Right kidney (tissue), 1 donor: Measurements from ENCODE around the gene GNG10.
"Not testable (repeated sequence)": the region's sequence is repeated elsewhere in the genome, so short reads cannot be mapped to it uniquely, and the experiment has no call there.

Experiments
- DNase-seq: peaks from one replicate; pipeline ENCODE4 v3.0.0-alpha.2; 2016

Gene GNG10

DNA sequence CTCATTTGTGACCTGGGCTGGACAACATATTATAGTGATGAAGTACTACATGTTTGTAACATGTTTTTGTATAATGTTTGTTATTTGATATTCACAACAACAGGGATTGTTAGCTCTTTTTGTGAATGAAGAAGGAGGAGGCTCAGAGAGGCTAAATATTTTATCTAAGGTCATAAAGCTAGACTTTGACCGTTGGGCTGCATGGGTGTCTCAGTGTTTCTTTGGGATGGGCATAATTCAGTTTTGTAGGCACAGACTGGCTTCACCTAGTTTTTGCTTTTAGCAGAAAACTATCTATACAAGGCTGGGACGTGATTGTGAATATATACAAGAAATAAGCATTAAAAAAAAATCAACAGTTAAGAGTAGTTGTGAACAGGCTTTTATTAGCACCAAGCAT is 15.0 kb upstream of the GNG10 start:
- no peak for DNase-seq

DNA sequence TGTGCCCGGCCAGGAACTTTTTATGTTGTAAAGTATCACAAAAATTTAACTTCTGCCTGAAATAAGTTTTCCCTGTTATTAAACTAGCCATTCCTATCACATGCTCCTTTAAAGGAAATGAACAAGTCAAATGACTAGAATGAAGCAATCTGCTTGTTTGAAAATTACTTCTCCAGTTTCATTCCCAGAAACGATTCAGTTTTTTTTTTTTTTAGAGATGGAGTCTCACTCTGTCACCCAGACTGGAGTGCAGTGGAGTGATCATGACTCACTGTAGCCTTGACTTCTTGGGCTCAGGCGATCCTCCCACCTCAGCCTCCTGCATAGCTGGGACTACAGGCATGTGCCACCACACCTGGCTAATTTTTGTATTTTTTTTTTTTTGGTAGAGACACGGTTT is 13.3 kb upstream of the GNG10 start:
- no peak for DNase-seq

GRCh38 chr9:111649016-111649415 is 12.4 kb upstream of the GNG10 start:
- DNase-seq: no peak

DNA sequence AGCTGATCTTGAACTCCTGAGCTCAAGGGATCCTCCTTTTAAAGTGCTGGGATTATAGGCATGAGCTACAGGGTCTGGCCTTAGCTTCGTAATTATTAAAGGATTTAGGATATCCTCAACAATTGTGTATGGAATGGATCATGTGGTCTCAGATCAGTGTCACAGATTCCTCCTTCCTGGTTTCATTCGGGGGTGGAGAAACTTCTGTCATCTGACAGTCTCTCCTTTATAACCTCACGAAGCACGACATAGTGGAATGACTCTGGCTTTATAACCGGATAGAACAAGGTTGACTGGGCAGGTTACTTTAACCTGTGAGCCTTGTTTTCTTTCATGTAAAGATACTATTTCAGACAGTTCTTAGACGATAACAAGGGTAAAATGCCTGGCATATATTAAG is 4.4 kb upstream of the GNG10 start:
- no peak for DNase-seq

- DNase-seq: no peak
These were observed 2.5 kb upstream of the GNG10 start for GRCh38 chr9:111658943-111659342.

- no peak for DNase-seq
These were observed 1.7 kb upstream of the GNG10 start for GRCh38 chr9:111659691-111660090.

DNA sequence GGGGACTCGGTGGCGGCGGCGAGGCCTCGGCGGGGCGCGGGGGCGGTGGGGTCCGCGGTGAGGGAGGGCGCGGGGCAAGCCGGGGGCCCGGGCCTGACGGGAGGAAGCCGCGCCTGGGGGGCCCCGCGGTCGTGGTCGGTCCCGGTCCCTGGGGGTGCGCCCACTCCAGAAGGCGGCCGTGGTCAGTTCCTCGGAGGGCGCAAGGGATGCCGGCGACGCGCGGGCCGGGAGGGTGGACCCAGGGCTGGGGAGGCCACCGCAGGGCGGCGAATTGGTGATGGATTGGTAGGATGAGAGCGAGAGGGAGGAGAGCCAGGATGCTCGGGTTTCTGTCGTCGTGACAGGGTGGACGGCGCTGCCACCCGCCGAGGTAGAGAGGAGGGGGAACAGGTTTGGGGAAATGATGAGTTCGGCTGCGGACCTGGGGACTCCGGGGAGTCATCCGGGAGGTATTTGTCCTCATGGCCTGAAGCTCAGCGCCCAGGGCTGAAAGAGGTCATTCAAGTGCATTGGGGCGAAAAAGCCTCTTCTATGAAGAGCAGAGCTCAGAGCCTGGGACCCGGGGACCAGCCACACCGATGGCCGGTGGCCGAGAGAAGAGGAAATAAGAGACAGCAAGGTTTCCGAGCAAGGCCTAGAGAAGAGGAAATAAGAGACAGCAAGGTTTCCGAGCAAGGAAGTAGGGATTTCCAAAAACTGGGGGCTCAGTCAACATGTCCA is 557 bp downstream of the GNG10 start:
- peak; percentile 80 for DNase-seq

DNA sequence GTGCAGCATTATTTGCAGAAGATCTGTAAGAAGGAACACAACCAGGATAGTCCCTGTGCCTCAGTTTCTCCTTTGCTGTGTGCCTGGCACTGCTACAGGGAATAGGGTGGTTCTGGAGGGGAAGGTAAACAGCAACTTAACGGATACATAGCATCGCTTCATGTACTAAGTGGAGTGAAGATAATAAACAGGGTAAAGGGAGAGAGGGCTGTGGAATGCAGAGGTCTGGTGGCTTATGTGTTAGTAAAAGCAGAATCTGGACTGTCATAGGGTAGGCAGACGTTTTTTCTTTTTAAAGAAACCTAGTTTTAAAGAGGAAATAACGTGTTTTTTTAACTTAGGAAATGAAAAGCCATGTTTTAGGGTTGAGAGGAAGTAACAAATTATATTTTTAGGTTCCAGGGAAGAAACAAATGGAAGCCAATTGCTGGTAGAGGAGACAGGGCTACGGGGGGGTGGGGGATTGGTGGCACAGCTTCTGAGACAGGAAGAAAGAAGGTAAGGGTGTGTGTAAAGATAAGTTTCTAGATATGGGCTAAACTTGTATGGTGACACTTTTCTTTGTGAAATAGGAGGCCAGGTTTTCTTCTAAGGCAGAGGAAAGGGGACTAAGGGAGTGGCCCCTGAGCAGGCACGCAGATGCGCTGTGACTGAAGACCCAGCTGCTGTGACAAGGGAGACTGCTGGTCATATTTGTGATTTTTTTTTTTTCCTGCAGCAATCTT is 1.3 kb downstream of the GNG10 start:
- DNase-seq: no peak

DNA sequence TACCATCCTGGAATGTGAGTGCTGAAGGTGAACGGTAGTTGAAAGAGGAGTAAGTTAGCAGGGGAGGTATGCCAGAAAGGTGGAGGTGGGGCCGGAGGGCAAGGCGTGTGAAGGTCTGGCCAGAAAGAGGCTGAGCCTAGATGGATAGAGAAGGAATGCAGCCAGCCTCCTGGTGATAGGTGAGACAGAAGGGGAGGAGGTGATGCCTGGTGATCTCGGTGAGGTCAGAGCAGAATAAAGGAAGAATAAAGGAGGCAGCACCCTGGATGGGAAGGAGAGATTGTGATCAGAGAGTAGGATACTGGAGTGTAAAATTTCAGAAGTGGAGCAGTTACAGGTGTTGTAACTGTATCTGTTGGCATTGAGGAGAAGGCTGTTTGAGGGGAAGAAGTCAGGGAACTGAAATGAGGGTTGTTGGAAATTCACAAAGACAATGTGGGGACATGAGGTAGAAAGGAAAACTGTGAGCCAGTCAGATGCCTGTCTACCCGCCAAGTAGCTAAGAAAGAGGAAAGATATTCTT is 2.0 kb downstream of the GNG10 start:
- DNase-seq: no peak

DNA sequence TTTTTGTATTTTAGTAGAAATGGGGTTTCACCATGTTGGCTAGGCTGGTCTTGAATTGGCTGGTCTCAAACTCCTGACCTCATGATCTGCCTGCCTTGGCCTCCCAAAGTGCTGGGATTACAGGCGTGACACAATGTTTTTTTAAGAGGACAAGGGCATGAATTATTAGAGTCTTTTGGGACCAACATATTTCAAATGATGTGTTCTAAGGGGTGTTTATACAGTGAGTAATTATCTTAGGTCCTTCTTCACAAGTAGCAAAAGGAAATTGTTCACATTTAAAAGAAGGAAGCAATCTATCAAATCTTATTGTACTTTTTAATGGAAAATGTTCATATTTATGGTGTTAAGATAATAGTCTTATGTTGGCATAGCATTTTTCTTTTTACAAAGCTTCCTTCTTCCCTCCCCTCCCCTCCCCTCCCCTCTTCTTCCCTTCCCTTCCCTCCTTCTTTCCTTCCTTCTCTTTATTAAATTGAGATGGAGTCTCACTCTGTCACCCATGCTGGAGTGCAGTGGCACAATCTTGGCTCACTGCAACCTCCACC is 6.7 kb downstream of the GNG10 start:
- DNase-seq: no peak

DNA sequence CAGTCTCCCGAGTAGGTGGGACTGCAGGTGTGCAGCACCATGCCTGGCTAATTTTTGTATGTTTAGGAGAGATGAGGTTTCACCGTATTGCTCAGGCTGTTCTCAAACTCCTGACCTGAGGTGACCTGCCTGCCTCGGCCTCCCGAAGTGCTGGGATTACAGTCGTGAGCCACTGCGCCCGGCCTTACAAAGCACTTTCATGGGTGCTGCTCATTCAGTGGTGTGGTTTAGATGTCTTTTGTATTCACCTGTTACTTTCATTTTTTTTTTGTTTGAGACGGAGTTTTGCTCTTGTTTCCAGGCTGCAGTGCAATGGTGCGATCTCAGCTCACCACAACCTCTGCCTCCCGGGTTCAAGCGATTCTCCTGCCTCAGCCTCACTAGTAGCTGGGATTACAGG is 7.2 kb downstream of the GNG10 start:
- DNase-seq: not testable (repeated sequence)

GRCh38 chr9:111674319-111674718 is 12.9 kb downstream of the GNG10 start:
- DNase-seq: no peak

DNA sequence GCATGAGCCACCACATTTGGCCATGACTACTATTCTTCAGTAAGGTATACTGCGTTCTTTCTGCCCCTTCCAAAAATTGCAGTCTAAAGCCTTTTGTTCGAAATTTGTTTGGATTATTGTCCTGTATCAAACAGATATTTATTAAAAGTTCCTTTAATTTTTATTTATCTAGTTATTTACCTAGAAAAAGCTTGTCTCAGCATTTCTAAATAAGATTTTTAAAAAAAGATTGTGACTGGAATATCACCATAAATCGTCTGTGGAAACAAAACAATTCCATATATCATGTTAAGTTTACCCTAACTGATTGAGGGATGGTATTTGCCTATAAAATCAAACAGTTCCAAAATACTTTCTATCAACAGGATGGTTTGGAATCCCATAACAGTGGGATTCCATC is 14.7 kb downstream of the GNG10 start:
- no peak for DNase-seq

DNA sequence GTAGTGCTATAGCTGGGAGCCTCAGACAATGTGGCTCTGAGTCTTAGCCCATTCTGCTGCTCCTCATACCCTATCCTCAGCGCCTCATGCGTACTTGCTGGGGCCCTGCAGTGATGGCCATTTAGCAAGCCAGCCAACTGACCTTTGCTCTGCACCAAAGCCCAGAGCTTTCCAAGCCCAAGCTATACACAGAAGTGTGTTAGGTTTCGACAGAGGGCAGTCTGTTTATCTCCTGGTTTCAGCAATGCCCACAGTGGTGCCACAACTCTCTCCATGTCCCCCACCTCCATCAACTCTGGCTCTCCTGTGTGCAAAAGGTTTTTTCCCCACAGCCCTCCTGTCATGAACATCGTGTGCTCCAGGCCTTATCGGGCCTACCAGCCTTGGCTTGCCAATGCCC is 16.9 kb downstream of the GNG10 start:
- no peak for DNase-seq

DNA sequence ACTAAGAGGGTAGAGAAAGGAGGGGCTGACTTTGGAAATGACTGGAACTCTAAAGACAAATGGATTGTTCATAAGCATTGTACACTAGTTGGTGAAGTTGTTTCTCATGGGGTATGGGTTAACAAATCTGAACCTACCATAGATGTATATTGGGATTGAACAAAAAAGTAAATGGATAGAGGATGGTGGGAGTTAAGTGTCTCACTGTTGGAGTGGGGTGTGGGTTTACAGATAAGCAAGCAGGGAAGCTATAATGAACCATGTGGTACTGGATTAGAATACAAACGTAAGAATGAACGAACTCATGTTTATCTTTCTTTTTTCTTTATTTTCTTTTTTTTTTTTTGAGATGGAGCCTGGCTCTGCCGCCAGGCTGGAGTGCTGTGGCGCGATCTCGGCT is 17.8 kb downstream of the GNG10 start:
- no peak for DNase-seq

GRCh38 chr9:111683392-111683791 is 22.0 kb downstream of the GNG10 start:
- no peak for DNase-seq

DNA sequence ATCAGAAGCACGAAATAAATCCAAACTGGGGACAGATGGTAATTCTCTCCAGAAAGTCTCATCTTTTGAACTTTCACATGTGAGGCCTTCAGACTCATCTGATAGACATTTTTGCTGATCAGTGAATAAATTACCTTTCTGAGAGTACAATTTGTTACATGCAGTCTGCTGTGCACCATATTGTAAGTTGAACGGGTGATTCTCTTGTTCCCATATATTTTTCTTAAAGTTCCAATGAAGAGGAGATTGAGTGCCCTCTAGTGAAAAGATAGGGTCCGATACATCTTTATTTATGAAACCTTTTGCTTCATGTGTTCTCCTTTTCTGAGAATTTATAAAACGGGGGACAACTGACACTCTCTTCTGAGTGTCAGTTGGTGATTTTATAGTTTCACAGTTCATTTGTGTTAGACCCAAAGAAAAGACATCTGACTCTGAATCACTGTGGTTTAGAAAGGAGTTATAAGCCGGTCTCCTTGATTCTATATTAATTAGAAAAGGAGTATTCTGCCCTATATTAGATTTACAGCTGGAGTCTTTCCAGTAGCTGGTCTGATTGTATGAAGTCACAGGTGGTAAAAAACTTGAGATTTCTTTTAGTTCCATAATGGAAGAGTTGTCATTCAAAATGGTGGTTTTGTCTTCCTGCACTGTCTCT is 30.4 kb downstream of the GNG10 start:
- DNase-seq: peak; percentile 10

- no peak for DNase-seq
These were observed 35.4 kb downstream of the GNG10 start for GRCh38 chr9:111696796-111697195.

- no peak for DNase-seq
These were observed 39.4 kb downstream of the GNG10 start for GRCh38 chr9:111700776-111701175.

DNA sequence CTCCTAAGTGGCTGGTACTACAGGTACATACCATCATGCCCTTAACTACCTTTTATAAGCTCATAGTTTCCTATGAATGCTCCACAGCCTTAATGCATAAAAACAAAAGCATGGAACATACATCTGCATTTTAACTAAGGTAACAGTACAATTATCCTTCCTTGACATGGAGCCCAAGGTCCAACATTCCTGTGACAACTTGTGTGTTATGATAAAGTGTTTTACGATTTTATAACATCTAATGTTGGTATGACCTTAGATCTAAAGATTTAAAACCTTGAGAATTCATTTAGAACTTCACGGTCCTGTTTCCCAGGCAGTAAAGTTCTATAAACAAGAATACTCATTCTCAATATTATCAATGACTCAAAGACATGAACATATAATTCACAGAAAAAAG is 43.1 kb downstream of the GNG10 start:
- no peak for DNase-seq

GRCh38 chr9:111711548-111711947 is 50.1 kb downstream of the GNG10 start:
- no peak for DNase-seq

- no peak for DNase-seq
These were observed 51.0 kb downstream of the GNG10 start for GRCh38 chr9:111712369-111712768.

DNA sequence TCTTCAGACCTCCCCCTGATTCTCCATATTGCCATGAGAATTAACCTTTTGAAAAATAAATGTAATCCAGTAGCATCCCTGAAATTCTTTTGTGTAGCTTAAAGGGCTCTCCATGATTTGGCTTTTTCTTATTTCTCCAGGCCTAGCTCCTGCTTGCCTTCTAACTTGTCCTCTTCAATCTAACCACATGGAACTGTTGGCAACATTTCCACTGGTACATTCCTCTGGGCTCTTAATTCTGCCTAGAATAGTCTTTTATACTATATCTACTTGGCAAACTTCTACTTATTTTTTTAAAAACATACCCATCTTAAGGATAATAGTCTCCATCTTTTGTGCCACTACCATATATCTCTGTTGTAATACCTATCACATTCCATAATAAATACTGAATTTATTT is 54.1 kb downstream of the GNG10 start:
- no peak for DNase-seq
